IPS-15b (cell line): ENCODE measurements around the gene ITGB7.

ENCODE experiments used
- H3K27me3 ChIP-seq: one replicate; pipeline ENCODE4 v1.6.1; 2013; ENCODE audit warnings: low read length; ENCODE audit not compliant: control insufficient read depth, insufficient read depth
- H3K36me3 ChIP-seq: one replicate; pipeline ENCODE4 v1.6.1; 2013; ENCODE audit warnings: low read length; ENCODE audit not compliant: control insufficient read depth, insufficient read depth
- H3K4me1 ChIP-seq: one replicate; pipeline ENCODE4 v1.6.1; 2013; ENCODE audit warnings: mild to moderate bottlenecking, low read length; ENCODE audit not compliant: control insufficient read depth, insufficient read depth
- H3K4me3 ChIP-seq: one replicate; pipeline ENCODE4 v1.5.1; 2013; ENCODE audit warnings: low read depth, low read length
- H3K9ac ChIP-seq: one replicate; pipeline ENCODE4 v1.6.1; 2013; ENCODE audit warnings: low read depth, mild to moderate bottlenecking, low read length
- H3K9me3 ChIP-seq: one replicate; pipeline ENCODE4 v1.6.1; 2013; ENCODE audit warnings: mild to moderate bottlenecking, low read length; ENCODE audit not compliant: control insufficient read depth, insufficient read depth

ITGB7 gene

GRCh38 chr12:53236443-53237111, 29.5 kb upstream of the ITGB7 start:
- Histone ChIP-seq H3K4me3 (no peak overlapping the region), H3K9me3 (no peaks in the 10 kb centered on the region), H3K36me3 (no peaks in the 10 kb centered on the region), H3K4me1 (peaks cover 39% of the 10 kb centered on the region), H3K9ac (no peak overlapping the region), H3K27me3 (no peaks in the 10 kb centered on the region)

GRCh38 chr12:53235742-53236442, 28.8 kb upstream of the ITGB7 start:
- no peaks in the 10 kb centered on the region for H3K9me3 ChIP-seq
- H3K4me1 ChIP-seq = peaks cover 36% of the 10 kb centered on the region
- H3K27me3 ChIP-seq = peaks cover 4% of the 10 kb centered on the region
- no peak overlapping the region for H3K9ac ChIP-seq
- H3K4me3 ChIP-seq = peak overlapping the region; percentile 8
- no peaks in the 10 kb centered on the region for H3K36me3 ChIP-seq

GRCh38 chr12:53235164-53235563, 28.1 kb upstream of the ITGB7 start:
- Histone ChIP-seq H3K36me3 (no peaks in the 10 kb centered on the region), H3K9me3 (no peaks in the 10 kb centered on the region), H3K4me3 (peak overlapping the region; percentile 8), H3K4me1 (peaks cover 36% of the 10 kb centered on the region), H3K27me3 (peaks cover 4% of the 10 kb centered on the region), H3K9ac (no peak overlapping the region)

- Histone ChIP-seq H3K36me3 (no peaks in the 10 kb centered on the region), H3K9ac (no peak overlapping the region), H3K4me3 (peak overlapping the region; percentile 53), H3K27me3 (peaks cover 4% of the 10 kb centered on the region), H3K4me1 (peaks cover 36% of the 10 kb centered on the region), H3K9me3 (no peaks in the 10 kb centered on the region)
These were observed 27.3 kb upstream of the ITGB7 start for GRCh38 chr12:53234271-53234914.

DNA sequence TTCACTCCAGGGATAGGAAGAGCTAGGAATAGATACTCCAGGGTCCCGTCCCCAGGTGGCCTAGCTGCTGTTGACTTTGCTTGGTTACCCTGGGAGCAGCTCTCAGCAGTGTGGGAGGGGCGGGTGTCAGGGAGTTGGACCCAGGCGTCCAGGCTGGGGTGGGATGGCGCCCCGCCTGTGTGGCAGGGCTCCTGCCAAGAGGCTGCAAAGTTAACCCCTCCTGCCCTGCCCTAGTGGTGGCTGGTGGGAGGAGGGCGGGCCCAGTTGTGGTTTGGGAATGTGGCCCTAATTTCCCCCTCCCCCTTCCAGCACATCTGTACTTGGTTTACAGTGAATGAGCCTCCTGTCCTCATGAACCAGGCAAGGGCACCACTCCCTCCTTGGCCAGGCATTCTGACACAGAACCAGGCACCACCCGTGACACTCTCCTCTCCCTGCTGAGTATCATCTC, 26.6 kb upstream of the ITGB7 start:
- Histone ChIP-seq H3K36me3 (no peaks in the 10 kb centered on the region), H3K4me1 (peaks cover 36% of the 10 kb centered on the region), H3K4me3 (peak overlapping the region; percentile 70), H3K9ac (no peak overlapping the region), H3K9me3 (no peaks in the 10 kb centered on the region), H3K27me3 (peaks cover 4% of the 10 kb centered on the region)

GRCh38 chr12:53232646-53233461, 25.8 kb upstream of the ITGB7 start:
- Histone ChIP-seq H3K36me3 (no peaks in the 10 kb centered on the region), H3K4me1 (peaks cover 36% of the 10 kb centered on the region), H3K9ac (peak overlapping the region; percentile 26), H3K27me3 (peaks cover 4% of the 10 kb centered on the region), H3K9me3 (no peaks in the 10 kb centered on the region), H3K4me3 (peak overlapping the region; percentile 70)

GRCh38 chr12:53231921-53232645, 25.0 kb upstream of the ITGB7 start, which contains the start of gene RARG:
TSS of gene RARG (minus strand) at chr12:53232209. CDS start at chr12:53227545, 4,664 bp downstream.
- Histone ChIP-seq H3K4me3 (peak within 1 kb of the TSS; percentile 89), H3K4me1 (peaks cover 35% of the 10 kb centered on the region), H3K27me3 (peaks cover 4% of the 10 kb centered on the region), H3K9me3 (no peaks in the 10 kb centered on the region), H3K36me3 (peaks cover 4% of the 10 kb centered on the region), H3K9ac (peak within 1 kb of the TSS; percentile 47)

- Histone ChIP-seq H3K27me3 (peaks cover 4% of the 10 kb centered on the region), H3K4me3 (peak overlapping the region; percentile 89), H3K4me1 (peaks cover 34% of the 10 kb centered on the region), H3K36me3 (peaks cover 6% of the 10 kb centered on the region), H3K9me3 (no peaks in the 10 kb centered on the region), H3K9ac (peak overlapping the region; percentile 47)
These were observed 24.5 kb upstream of the ITGB7 start for GRCh38 chr12:53231671-53231920.

DNA sequence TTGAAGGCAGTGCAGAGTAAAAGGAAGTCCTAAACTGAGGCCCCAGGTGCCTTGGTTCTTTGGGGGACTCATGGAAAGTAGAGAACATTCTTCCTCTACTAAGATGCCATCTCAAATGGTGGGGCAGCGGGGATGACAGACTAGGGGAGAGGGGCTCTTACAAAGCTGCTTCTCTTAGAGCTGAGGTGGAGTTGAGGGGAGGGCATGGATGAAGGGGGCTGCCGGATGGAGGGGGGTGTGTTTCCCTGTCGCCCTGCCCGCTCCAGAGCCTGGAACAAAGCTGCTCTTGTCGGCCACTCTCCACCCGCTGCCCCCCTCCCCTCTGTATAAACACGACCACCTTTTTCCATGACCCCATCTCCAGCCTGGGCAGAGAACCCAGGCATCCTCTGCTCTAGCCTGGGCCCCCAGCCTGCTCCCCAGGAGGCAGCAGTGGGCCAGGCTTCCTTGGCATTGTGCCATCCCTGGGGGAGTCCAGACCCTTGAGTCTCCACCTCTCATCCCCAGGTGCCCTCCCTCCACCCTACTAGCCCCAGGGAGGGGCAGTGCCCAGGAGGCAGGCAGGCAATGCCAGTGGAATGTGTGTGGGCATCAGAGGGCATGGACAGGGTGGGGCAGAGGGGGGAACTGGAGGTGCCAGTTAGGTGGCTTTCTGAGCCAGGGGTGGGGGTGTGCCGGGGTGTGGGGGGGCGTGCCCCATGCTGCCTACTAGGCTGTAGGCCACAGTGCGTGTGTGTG, 23.2 kb upstream of the ITGB7 start:
- no peaks in the 10 kb centered on the region for H3K9me3 ChIP-seq
- H3K36me3 ChIP-seq = peaks cover 6% of the 10 kb centered on the region
- H3K9ac ChIP-seq = no peak overlapping the region
- H3K27me3 ChIP-seq = peaks cover 4% of the 10 kb centered on the region
- H3K4me3 ChIP-seq = no peak overlapping the region
- H3K4me1 ChIP-seq = peaks cover 24% of the 10 kb centered on the region

- Histone ChIP-seq H3K27me3 (peaks cover 4% of the 10 kb centered on the region), H3K4me1 (peaks cover 26% of the 10 kb centered on the region), H3K36me3 (peaks cover 6% of the 10 kb centered on the region), H3K9ac (no peak overlapping the region), H3K4me3 (no peak overlapping the region), H3K9me3 (no peaks in the 10 kb centered on the region)
These were observed 22.4 kb upstream of the ITGB7 start for GRCh38 chr12:53229454-53229853.
